ENCODE results near the gene TTLL8.
"Not testable (repeated sequence)": the region's sequence is repeated elsewhere in the genome, so short reads cannot be mapped to it uniquely, and the experiment has no call there.

The TTLL8 gene

GRCh38 chr22:50058061-50058905, at the start of gene TTLL8:
Gene TTLL8 (minus strand): TSS chr22:50058298.
- peak; percentile 38 for DNase-seq

DNA sequence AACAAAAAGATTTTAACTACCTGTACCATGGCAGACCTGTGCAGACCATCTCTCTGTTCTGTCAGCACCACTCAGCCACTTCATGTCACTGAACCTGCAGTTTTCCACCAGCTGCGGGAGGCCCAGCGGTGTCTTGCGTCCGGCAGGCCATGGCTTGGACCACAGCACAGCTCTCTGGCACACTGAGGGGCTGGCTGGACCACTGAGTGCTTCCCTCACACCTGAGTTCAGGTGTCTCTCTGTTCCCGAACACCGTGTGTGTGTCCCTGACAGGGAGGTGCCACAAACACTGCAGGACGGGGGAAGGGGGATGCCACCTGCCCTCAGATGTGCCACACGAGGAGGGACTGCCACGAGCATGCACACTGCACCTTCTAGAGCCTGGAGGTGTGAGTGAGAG, 49.4 kb upstream of the TTLL8 start:
- DNase-seq = no peak

- DNase-seq = peak; percentile 29
Observed at GRCh38 chr22:50105208-50106100, 47.4 kb upstream of the TTLL8 start.

DNA sequence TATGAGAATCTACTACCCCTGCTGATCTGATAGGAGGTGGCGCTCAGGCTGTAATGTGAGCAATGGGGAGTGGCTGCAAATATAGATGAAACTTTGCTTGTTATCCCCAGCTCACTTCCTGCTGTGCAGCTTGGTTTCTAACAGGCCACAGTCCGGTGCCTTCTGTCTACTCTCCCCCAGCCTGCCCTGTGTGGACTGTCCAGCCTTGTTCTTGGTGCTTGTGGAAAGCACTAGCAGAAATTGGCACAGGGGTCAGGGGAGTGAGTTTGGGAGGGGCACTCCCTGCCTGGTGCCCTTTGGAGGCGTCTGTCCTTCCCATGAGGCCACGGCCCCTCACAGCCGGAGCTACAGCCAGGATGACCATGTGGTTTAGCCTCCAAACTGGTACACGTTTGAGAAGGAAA, 46.0 kb upstream of the TTLL8 start:
- DNase-seq = no peak

DNA sequence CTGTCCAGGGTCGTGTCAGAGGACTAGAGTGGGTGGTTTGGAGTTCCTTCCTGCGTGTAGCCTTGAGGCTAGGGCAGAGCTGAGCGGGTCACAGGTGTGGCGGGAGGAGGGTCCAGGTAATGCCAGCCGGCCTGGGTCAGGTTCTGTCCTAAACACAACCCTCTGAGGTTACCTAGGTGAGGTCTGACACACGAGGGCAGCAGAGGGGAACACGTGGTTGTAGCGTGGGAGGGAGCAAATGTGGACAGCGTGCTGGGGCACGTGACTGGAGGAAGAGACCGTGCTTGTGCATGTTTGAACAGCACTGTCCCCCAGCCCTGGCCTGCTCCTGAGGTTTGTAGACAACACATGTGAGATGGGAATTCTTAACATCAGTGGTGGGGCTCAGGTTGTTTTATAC, 44.8 kb upstream of the TTLL8 start:
- no peak for DNase-seq

DNA sequence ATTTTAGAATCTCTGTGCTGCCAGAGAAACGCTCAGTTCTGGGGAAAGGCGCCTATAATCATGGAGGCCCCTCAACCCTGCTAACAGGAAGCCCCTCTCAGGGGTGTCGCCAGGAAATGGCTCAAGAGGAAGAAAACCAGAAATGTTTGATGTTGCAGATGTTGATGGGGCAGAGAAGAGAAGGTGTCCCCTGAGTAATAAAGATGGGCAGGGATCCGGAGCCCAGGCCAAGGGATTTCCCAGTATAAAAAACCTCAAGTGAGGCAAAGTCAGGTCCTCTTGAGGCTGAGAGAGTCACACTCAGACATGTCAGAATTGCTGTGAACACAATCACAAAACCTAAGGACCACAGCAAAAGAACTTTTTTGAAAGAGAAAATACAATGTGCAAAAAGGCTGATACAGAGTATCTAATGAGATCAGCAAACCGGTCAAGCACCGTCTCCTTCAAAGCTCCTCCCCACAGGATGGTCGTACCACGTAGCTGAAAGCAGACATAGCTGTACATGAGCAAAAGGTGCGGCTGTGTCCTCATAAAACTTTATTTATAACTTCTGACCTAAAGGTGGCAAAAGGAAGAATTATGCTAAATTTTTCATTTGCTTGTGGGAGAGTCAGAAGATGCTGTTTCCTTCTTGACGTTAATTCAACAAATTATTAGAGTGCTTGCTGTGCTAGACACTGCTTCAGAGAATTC, 43.9 kb upstream of the TTLL8 start:
- DNase-seq = no peak

GRCh38 chr22:50098052-50098451, 40.0 kb upstream of the TTLL8 start:
- DNase-seq = no peak

DNA sequence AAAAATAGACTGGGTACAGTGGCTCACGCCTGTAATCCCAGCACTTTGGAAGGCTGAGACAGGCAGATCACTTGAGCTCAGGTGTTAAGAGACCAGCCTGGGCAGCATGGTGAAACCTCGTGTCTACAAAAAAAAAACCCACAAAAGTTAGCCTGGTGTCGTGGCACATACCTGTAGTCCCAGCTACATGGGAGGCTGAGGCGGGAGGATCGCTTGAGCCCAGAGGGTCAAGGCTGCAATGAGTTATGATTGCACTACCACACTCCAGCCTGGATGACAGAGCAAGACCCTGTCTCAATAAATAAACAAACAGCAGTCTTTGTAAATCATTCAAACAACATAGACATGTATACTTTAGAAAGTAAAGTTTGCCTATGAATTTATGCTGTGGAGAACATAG, 34.2 kb upstream of the TTLL8 start:
- DNase-seq = no peak

- no peak for DNase-seq
Observed at GRCh38 chr22:50091092-50091768, 33.1 kb upstream of the TTLL8 start.

GRCh38 chr22:50090412-50090714, 32.3 kb upstream of the TTLL8 start:
- DNase-seq = no peak

DNA sequence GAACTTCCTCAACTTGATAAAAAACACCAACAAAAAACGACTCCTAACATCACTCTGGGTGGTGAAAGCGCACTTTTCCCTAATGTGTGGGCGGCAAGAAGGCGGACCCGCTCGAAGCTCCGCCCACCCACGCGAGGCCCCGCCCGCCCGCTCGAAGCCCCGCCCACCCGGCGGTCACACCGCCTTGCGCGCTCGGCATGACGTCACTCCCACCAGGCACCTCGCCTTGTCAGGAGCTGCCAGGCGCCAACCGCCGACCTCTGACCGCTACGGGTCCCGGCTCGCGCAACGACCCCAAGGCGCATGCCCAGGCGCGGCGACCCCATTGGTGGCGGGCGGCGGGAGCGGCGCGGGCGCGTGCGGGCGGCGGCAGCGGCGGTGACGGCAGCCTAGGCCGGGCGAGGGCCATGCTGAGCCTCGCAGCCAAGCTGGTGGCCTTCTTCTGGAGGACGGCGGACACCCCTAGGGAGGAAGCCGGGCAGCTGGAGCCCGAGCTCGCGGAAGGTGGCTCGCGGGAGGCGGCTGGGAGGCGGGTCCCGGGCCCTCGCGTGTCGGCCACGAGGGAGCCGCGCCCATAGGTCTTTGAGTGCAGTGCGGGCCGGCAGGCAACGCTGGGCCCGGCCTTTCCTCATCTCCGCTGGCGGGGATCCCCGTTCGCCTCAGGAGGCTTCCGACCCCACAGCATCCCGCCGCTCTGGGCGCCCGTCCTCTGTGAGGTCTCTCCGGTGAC, 31.7 kb upstream of the TTLL8 start, which contains the start of gene MOV10L1:
Gene MOV10L1 (plus strand): TSS at position 325 of the 730 bp plus-strand sequence. CDS start 83 bp downstream, at position 408.
- peak; percentile 49 for DNase-seq

DNA sequence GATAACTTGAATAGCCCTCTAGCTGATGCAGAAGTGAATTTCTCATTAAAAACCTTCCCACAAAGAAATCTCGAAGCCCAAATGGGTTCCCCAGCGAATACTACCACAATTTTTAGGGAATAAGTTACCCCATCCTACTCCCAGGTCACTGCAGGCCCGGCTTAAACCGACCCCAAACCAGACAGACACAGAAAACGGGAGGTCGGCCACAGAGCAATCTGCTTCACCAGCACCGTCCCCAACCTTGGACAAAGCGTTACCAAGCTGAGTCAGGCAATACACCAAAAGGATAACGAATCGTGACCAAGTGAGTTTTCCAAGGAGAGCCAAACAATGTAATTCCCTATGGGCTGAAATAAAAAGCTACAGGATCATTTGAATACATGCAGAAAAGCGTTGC, 31.1 kb upstream of the TTLL8 start:
- no peak for DNase-seq

GRCh38 chr22:50088096-50088495, 30.0 kb upstream of the TTLL8 start:
- no peak for DNase-seq

DNA sequence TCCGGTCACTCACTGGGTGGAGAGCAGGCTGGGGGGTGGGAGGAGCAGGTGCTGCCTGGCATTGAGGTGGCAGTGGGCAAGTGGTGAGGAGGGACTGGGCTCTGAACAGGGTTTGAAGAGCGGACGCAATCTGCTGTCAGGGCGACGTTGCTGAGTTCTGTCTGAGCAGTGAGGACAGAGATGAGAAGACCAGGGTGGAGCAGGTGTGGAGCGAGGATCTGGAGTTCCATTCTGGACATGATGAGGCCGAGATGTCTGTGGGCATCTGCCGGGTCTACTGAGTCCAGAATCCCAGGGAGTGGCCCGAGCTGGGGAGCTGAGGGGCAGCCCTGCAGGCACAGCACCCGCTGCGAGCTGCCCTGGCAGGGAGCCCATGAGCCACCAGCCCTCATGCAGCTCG, 29.5 kb upstream of the TTLL8 start:
- DNase-seq = no peak

DNA sequence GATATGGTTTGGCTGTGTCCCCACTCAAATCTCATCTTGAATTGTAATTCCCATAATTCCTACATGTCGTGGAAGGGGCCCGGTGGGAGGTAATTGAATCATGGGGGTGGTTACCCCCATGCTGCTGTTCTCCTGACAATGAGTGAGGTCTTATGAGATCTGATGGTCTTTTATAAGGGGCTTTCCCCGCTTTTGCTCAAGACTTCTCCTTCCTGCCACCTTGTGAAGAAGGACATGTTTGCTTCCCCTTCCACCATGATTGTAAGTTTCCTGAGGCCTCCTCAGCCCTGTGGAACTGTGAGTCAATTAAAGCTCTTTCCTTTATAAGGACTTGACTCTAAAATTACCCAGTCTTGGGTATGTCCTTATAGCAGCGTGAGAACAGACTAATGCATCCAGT, 28.9 kb upstream of the TTLL8 start:
- not testable (repeated sequence) for DNase-seq

DNA sequence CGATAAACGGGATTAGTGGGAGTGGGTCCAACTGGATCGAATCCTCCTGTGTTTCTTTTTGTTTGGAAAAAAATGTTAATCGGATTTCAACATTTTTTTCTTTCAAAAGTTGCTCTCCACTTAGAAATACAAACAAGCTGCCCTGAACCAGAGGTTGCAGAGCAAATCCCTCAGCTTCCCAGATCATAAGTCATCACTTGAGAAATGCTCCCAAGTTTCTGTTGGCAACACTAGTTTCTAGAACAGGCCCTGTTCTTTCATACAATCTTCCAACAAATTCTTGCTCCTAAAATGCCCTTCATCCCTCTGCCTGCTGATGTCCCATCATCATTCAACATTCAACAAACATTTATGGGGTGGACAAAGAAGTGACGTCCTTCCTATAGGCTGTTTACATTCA, 28.4 kb upstream of the TTLL8 start:
- no peak for DNase-seq

DNA sequence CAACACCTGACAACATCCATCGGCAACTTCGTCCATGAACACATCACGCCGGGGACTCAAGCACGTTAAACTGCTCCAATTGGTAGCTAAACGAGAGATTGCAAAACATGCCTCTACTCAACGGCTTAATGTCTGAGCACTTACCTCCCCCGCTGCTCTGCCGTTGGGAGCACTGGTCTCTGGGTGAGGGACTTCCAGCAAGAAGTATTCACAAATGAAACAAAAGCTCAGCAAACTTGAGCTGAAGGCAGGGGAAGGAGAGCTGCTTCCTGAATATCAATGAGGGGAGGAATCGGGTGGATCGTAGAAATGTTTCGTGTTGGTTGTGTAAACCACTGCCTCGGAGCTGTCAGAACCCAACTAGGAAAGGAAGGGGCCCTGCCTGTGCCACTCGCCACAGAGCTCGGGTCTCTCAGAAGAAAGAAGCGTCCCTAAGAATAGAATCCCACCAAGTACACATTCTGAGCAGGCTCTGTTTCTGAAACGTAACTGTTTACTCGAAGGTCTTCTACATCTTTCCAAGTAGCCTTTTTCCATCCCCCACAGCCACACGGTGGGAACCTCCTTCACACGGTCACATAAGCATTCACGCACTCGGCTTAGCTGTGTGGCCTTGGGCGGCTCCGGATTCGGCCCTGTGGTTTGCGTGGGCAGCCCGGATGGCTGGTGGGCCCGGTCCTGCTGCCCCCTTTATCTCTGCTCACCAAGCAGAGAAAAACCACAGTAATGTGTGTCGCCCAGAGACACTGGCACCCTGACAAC, 27.3 kb upstream of the TTLL8 start, which contains the start of gene MLC1:
Gene MLC1 (minus strand): TSS at position 216 of the 762 bp plus-strand sequence. CDS start 524 bp downstream, outside the sequence.
- peak; percentile 57 for DNase-seq

- no peak for DNase-seq
Observed at GRCh38 chr22:50084614-50085021, 26.5 kb upstream of the TTLL8 start.

DNA sequence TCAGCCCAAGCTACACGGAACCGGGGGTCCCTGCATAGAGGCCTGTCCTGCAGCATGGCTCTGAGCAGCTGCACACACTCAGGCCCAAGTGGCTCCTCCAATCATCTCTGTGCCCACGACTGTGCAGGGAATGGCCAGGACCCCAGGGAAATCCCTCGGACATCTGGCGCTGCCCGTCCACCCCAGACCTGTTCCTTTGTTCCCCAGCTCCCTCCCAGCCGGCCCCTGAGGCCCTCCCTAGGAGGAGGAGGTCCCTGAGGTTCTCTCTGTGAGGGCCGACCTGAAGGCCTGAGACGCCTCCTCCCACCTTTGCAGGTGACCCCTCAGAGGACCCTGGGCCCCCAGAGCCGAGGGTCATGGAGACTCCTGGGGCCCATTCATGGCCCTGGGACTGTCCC, 26.0 kb upstream of the TTLL8 start:
- no peak for DNase-seq

DNA sequence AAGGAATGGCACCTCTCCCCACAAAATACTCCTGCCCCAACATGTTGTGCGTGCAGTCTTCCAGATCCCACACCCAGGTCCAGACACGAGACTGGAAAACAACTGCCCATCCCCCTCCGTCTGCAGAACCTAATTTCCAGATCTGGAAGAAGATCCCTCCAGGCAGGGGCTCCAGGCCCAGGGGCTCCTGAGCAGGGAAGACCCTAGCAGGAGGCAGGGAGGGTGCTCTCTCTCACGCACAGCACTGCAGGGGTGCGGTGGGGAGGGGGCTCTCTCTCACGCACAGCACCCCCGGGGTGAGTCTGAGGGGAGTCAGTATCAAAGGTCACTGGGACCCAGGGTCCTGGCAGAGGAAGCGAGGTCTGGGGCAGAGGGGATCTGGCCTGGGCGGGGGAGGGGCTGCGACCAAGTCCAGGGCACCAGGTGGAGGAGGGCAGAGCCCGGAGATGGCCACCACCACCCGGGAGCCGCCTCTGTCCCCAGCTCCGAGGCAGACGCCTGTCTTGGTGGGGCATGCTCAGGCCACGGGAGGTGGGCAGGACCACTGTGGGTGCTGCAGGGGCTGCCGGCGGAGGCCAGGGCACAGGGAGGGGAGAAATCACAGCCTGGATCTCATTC, 25.5 kb upstream of the TTLL8 start:
- DNase-seq = no peak
